OCI-LY3 (cell line): Measurements from ENCODE around the gene CADM2.

Experiments
- H2AFZ ChIP-seq: fragments of 200-600, 300-600 bp; shearing (Covaris generic); 2 replicates; pipeline ENCODE4 v1.6.0; 2014; ENCODE audit warnings: antibody characterized with exemption, low read depth, low read length
- H3K27ac ChIP-seq: fragments of 200-600, 300-600 bp; sonication (generic); 2 replicates; pipeline ENCODE4 v1.5.1; 2014; ENCODE audit warnings: mild to moderate bottlenecking, low read length, moderate library complexity, mixed read lengths
- H3K27me3 ChIP-seq: fragments of 200-600, 300-600 bp; sonication (generic); 2 replicates; pipeline ENCODE4 v1.6.1; 2014; ENCODE audit warnings: low read depth, low read length, mixed read lengths
- H3K36me3 ChIP-seq: fragments of 200-600, 300-600 bp; sonication (generic); replicated peaks from 2 replicates; pipeline ENCODE3; 2014; ENCODE audit warnings: low read depth, low read length, mixed read lengths
- H3K4me1 ChIP-seq: fragments of 300-600, 200-600 bp; sonication (generic); 2 replicates; pipeline ENCODE4 v1.6.1; 2014; ENCODE audit warnings: low read length, mixed read lengths
- H3K4me2 ChIP-seq: fragments of 200-600, 300-600 bp; sonication (generic); 2 replicates; pipeline ENCODE4 v1.6.1; 2014; ENCODE audit warnings: low read length, mixed read lengths
- H3K4me3 ChIP-seq: fragments of 300-600, 200-600 bp; sonication (generic); 2 replicates; pipeline ENCODE4 v1.5.1; 2014; ENCODE audit warnings: antibody characterized with exemption, mild to moderate bottlenecking, low read length, moderate library complexity
- H3K79me2 ChIP-seq: fragments of 300-600, 200-600 bp; shearing (Covaris generic); 2 replicates; pipeline ENCODE4 v1.6.1; 2014; ENCODE audit warnings: mild to moderate bottlenecking, low read length, mixed read lengths
- H3K9ac ChIP-seq: fragments of 300-600, 200-600 bp; shearing (Covaris generic); 2 replicates; pipeline ENCODE4 v1.6.0; 2014; ENCODE audit warnings: mild to moderate bottlenecking, low read length, moderate library complexity
- H3K9me3 ChIP-seq: fragments of 200-600, 300-600 bp; shearing (Covaris generic); 2 replicates; pipeline ENCODE4 v1.6.1; 2014; ENCODE audit warnings: low read length, mixed read lengths; ENCODE audit not compliant: insufficient read depth
- H4K20me1 ChIP-seq: fragments of 200-600, 300-600 bp; sonication (generic); 2 replicates; pipeline ENCODE4 v1.6.1; 2016; ENCODE audit warnings: low read length, mixed read lengths; ENCODE audit not compliant: insufficient read depth
- CTCF ChIP-seq: fragments of 200-600, 300-600 bp; sonication (generic); IDR thresholded peaks from 2 replicates; pipeline ENCODE4 v1.5.1; 2014; ENCODE audit warnings: antibody characterized with exemption, low read length, low read depth
- EZH2phosphoT487 ChIP-seq: fragments of 200-600 bp; shearing (Covaris generic); IDR thresholded peaks from 2 replicates; pipeline ENCODE4 v1.6.1; 2018; ENCODE audit warnings: antibody characterized with exemption, mixed run types, low read depth

Gene CADM2

DNA sequence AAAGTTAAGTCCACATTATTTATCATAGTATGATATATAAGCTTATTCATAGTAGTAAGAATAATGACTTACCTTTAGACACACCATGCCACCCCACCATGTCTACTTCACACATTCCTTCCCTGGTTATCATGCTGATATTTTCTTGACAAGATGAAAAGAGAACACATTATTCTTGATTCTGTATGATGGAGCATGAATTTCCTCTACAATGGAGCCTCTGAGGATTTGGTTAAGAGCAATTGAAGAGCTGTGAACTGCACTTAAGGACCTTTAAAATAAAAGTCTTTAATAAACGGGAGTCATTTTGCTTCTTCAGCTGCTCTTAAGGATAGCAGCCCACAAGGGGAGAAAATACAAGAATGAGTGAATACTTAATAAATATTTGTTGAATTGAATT lies 226.7 kb downstream of the CADM2 start:
- Histone ChIP-seq H2AFZ (no peak overlapping the region), H3K27me3 (no peaks in the 10 kb centered on the region), H3K27ac (no peak overlapping the region), H3K9ac (no peak overlapping the region), H3K79me2 (no peaks in the 10 kb centered on the region), H3K9me3 (no peaks in the 10 kb centered on the region), H3K4me1 (no peaks in the 10 kb centered on the region), H3K4me2 (no peak overlapping the region), H3K36me3 (no peaks in the 10 kb centered on the region), H3K4me3 (no peak overlapping the region), H4K20me1 (no peaks in the 10 kb centered on the region)
- TF ChIP-seq CTCF (no peak), EZH2phosphoT487 (no peak)

GRCh38 chr3:85189731-85190130 lies 230.9 kb downstream of the CADM2 start:
- Histone ChIP-seq H3K9ac (no peak overlapping the region), H3K9me3 (no peaks in the 10 kb centered on the region), H3K27me3 (no peaks in the 10 kb centered on the region), H3K4me3 (no peak overlapping the region), H3K36me3 (no peaks in the 10 kb centered on the region), H3K27ac (no peak overlapping the region), H3K4me2 (no peak overlapping the region), H3K4me1 (no peaks in the 10 kb centered on the region), H3K79me2 (no peaks in the 10 kb centered on the region), H2AFZ (no peak overlapping the region), H4K20me1 (no peaks in the 10 kb centered on the region)
- TF ChIP-seq CTCF (no peak), EZH2phosphoT487 (no peak)

- H3K27me3 ChIP-seq = no peaks in the 10 kb centered on the region
- no peak overlapping the region for H3K9ac ChIP-seq
- no peaks in the 10 kb centered on the region for H3K4me1 ChIP-seq
- no peaks in the 10 kb centered on the region for H3K79me2 ChIP-seq
- no peak overlapping the region for H2AFZ ChIP-seq
- TF ChIP-seq EZH2phosphoT487 (no peak), CTCF (no peak)
- H3K4me3 ChIP-seq = no peak overlapping the region
- H4K20me1 ChIP-seq = no peaks in the 10 kb centered on the region
- H3K4me2 ChIP-seq = no peak overlapping the region
- H3K9me3 ChIP-seq = no peaks in the 10 kb centered on the region
- no peaks in the 10 kb centered on the region for H3K36me3 ChIP-seq
- no peak overlapping the region for H3K27ac ChIP-seq
Observed at GRCh38 chr3:85193565-85193964, 234.8 kb downstream of the CADM2 start.

- Histone ChIP-seq H3K4me3 (no peak overlapping the region), H3K4me2 (no peak overlapping the region), H3K27ac (no peak overlapping the region), H3K79me2 (no peaks in the 10 kb centered on the region), H3K27me3 (no peaks in the 10 kb centered on the region), H3K9ac (no peak overlapping the region), H4K20me1 (no peaks in the 10 kb centered on the region), H2AFZ (no peak overlapping the region), H3K9me3 (no peaks in the 10 kb centered on the region), H3K36me3 (no peaks in the 10 kb centered on the region), H3K4me1 (no peaks in the 10 kb centered on the region)
- TF ChIP-seq CTCF (no peak), EZH2phosphoT487 (no peak)
Observed at GRCh38 chr3:85208650-85209049, 249.9 kb downstream of the CADM2 start.
